NCI-H2227 treated with DMSO at 0.1 percent for 48 hours (cell line): Measurements from ENCODE around the gene CALU.

ENCODE experiments used
- DNase-seq: peaks from one replicate; lab custom pipeline; 2025; lab: John Stamatoyannopoulos, UW

Gene CALU

DNA sequence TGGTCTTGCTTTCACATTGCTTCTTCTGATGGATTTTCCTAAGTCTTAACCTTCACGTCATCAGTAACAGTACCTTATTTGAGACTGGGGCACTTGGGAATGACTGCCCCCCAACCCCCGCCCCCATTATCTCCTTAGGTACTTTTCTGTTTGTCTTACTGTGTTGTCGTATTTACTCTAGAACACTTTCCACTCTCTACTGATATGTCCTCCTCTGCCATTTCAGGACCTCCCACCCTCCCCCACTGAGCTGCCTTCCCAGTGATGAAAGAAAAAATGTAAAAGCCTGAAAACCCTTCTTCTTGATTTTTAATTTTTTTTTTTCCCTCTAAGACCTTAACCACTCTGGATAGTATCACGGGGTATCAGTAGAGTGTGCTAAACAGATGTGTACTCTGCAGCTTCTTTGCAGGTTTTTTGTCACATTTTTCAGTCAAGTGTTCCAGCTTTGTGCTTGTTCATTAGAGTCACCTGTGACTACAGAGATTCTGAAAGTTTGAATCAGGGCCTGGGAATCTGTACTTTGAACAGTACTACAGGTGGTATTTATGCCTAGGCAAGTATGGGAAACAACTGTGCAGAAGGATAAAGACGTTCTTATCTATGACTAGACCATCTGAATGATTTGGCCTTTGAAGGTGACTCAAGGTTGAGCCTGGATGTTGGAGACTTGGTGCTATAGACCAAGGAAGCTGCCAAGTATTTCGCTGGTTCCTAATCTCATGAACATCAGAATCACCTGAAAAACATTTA is 8.3 kb downstream of the CALU start:
- DNase-seq = no peak

DNA sequence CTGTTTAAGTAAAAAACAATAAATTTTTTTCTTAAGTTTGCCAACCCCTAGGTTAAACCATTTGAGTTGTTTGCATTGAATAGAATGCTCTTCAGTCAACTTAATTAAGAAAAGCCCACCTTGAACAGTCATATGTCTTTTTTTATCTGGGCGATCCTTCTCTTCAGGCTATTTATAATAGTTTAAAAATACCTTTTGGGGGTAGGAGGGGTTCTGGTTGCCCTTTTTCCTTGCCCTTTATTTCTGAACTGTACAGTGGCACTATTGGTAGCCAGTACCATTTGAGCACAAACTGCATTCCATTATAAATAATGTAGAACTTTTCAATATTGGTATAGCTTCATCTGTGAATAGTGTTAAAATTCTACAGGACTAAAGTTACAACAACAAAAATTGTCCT is 13.1 kb downstream of the CALU start:
- no peak for DNase-seq

DNA sequence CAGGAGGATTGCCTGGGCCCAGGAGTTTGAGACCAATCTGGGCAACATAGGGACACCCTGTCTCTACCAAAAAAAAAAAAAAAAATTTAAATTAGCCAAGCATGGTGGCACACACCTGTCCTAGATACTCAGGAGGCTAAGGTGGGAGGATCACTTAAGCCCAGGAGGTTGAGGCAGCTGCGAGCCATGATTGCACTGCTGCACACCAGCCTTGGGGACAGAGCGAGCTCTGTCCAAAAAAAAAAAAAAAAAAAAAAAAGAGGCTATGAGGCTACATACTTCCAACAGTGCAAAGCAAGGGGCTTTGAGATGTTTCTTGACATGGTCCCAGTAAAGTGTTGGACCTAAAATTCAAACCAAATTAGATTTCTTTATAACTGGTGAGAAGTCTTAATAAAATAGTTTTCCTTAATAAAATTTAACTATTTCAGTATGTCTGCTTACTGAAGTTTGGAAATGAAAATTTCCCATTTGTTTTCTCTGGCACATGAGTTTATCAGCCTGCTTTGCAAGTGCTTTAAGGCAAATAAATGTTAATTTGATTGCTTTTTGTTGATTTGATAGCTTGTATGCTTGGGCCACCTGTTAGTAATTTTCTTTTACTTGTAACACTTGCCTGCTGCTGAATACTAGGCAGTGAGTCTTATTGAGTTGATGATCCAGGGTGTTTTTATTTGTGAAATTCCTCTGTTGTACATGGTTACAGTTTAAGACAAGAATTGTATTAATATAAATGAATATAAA is 16.1 kb downstream of the CALU start:
- DNase-seq = no peak

DNA sequence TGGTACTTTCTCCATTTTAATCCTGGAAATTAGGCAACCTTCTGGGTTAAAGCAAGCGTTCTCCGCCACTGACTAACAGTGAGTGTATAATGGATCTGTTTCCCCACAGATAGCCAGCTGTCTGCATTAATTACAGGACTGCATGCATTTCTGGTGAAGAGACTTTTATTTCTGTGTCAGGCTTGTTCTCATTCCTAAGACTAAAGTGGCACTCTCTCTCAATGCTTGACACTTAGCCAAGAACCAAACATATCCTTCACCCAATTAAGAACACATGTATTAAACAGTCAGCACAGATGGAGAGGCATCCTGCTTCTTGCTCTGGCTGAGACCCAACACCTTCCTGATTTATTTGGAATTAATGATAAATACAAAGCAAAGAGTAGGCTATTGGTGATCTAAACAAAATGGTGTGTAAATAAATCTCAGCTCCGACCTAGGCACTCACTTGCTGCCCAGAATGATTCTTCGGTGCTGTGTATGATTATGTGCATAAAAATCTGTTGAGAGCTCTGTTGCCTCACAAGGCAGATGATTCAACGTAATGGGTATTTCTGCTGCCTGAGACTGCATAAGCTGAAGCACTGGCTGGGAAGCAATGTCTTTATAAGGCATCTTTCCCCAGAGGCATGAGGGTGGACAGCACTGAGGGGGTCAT is 16.8 kb downstream of the CALU start:
- no peak for DNase-seq

DNA sequence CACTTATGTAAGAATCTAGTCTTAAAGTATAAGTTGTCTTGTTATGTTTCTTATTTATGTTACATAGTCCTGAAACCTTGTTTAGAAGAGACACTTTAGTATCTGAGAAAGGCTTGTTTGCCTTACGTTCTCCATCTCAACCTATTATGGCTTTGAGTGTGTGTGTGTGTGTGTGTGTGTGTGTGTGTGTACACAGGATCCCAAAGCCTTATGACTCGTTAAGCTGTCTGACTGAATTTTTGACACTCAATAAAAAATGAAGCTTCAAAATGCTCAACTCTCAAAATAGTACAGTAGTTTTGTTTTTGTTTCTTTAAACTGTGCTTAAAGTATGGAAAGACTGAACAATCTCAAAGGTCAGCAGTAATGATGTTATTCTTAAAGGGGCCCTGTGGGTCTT is 18.0 kb downstream of the CALU start:
- DNase-seq = no peak

DNA sequence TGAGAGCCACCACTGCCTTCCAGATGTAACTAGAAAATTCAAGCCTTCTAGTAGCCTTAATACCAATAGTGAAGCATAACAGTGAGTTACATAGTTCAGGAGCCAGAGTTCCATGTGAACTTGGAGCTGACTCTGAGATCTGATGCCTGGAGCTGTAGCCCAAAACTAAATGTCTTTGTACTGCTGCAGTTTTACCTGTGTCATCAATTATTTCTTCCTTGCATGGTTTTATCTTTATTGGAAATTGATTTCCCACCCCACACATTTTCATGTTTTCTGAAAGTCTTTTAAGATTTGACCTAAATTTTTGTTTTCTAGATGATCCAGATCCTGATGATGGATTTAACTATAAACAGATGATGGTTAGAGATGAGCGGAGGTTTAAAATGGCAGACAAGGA is 19.4 kb downstream of the CALU start:
- DNase-seq = no peak

DNA sequence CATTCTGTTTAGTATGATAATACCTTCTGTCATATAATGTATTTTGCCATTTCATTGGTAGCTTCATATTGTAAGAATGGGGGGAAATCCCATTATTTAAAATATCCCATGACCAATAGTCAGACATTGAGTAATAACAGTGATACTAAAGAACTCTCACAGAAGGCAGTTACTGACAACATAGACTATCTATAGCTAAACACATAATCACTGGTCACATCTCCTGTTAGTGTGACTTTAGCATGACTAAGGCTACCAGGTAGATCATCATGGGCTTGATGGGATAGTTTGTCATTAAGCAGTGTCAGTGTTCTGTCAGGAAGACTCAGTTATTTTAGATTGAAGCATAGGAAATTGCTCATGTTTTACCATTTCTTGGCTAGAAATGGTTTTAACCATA is 20.1 kb downstream of the CALU start:
- DNase-seq = no peak

DNA sequence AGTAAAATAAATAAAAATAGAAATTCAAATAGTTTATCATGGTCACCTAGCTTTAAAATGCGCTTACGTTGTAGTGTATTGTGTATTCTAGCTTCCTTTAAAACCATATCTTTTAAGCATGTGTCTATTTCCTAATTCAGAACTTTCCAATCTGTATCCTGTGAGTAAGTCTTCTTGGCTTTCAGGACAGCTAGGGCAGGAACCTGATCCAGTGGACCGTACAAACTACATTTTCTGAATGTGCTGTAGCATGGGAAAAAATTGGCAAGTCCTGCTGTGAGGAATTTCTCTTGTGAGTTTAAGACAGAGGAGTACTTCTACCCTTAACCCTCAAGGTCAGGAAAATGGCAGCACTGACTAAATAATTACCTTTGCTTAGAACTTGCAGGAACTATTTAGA is 24.4 kb downstream of the CALU start:
- no peak for DNase-seq

DNA sequence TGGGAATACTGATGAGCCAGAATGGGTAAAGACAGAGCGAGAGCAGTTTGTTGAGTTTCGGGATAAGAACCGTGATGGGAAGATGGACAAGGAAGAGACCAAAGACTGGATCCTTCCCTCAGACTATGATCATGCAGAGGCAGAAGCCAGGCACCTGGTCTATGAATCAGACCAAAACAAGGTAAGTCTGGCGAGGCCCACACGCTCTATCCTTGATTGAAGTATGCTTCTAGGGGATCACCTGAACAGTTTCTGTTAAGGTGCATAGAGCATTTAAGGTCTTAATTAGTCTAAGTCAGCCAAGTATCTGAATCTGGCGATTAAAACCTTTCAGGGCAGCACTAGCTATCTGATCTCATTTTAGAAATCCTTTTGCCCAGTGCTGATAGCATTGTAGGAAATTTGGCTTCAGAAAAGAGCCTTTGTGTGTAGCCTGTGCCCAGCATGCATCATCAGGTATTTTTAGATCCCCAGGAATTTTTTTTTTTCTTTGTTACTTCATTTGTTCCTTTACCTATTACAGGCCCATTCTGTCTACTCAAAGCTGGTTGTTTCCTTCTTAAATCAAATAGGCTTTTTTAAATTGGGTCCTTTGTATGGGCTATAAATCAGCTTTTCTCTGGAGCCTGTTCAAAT is 28.4 kb downstream of the CALU start:
- no peak for DNase-seq

DNA sequence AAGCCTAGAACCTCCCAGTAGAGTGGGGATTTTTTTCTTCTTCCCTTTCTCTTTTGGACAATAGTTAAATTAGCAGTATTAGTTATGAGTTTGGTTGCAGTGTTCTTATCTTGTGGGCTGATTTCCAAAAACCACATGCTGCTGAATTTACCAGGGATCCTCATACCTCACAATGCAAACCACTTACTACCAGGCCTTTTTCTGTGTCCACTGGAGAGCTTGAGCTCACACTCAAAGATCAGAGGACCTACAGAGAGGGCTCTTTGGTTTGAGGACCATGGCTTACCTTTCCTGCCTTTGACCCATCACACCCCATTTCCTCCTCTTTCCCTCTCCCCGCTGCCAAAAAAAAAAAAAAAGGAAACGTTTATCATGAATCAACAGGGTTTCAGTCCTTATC is 31.1 kb downstream of the CALU start:
- DNase-seq = no peak

DNA sequence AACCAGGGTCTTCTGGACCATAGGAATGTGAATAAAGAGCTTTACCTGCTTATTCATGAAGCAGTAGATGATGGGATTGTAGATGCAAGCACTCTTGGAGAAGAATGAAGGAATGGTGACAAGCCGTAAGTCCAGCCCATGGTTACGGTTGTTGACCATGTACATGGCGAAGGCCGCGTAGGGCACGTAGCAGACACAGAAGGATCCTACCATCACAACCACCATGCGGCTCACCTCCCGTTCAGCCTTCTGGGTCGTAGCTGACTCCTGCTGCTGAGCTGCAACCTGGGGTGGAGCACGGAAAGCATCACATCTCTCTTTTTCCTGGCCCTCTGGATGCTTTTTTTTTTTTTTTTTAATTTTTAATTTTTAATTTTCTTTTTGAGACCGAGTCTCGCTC is 34.4 kb downstream of the CALU start:
- DNase-seq = no peak

DNA sequence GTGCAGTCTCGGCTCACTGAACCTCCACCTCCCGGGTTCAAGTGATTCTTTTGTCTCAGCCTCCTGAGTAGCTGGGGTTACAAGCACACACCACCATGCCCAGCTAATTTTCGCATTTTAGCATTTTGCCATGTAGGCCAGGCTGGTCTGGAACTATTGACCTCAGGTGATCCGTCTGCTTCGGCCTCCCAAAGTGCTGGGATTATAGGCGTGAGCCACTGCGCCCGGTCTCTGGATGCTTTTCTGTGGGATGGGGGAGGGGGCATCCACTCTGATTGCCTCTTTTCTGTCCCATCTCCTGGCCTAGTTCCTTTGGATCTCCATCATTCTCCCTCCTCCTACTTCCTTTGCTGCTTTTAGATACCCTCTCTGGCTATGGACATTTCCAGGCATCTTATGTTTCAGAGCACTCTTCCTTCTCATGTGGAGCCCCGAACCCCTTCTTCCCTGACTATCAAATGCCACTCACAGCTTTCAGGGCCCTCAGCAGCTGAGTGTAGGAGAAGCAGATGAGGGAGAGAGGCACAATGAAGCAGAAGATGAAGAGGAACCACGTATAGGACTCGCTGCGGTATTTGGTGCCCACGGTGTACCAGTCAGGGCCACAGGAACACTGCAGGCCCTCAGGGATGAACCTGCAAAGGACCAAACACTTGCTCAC is 35.0 kb downstream of the CALU start:
- no peak for DNase-seq

DNA sequence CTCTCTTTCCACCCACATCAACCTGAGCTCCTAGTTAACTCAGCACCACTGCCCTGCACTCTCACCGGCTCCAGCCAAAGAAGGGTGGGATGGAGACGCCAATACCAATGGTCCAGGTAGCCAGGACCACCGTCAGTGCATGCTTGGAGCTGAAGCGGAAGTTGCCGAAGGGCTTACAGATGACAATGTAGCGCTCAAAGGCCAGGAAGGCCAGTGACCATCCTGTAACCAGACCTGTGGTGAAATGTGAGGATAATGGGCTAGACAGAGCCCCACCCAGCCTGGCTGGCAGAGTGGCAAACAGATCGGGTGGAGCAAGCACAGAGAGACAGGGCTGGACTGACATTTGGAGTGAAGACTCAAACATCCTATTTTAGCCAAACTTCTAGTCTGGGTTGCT is 35.8 kb downstream of the CALU start:
- no peak for DNase-seq

DNA sequence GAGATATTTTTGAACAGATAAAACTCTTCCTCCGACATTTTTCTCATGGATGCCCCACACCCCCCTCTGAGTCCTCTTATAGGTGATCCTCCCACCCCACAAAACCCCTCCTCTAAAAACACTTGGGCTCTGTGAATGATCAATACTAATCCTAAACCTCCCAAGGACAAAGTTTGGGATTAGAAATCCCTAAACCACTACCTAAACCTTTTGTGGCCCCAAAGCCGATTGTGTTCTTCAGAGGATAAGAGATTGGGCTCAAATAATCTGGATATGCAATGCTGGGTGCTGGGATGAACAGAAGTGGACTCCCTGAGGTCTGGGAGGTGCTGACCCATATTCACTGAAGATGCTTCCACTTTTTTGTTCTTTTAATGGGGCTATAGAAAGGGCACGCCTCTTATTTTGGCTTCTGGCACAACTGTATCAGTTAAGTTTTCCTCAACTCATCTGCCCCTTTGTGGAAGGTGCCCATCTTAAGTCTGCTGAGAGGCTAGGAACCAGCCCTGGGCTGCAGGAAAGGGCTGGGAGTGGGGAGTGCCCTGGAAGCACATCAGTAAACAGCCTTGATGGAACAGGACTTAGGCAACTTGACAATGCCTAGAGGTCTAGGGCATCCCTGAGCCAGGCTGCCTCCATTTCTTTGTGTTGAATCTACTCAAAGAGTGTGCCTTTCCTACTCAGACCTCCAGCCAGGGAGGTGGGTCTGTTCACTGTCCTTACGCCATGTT is 36.8 kb downstream of the CALU start, which contains the start of gene OPN1SW:
OPN1SW (minus strand) TSS at position 51 of the 731 bp plus-strand sequence; CDS start at position 38, 13 bp downstream.
- DNase-seq = no peak

DNA sequence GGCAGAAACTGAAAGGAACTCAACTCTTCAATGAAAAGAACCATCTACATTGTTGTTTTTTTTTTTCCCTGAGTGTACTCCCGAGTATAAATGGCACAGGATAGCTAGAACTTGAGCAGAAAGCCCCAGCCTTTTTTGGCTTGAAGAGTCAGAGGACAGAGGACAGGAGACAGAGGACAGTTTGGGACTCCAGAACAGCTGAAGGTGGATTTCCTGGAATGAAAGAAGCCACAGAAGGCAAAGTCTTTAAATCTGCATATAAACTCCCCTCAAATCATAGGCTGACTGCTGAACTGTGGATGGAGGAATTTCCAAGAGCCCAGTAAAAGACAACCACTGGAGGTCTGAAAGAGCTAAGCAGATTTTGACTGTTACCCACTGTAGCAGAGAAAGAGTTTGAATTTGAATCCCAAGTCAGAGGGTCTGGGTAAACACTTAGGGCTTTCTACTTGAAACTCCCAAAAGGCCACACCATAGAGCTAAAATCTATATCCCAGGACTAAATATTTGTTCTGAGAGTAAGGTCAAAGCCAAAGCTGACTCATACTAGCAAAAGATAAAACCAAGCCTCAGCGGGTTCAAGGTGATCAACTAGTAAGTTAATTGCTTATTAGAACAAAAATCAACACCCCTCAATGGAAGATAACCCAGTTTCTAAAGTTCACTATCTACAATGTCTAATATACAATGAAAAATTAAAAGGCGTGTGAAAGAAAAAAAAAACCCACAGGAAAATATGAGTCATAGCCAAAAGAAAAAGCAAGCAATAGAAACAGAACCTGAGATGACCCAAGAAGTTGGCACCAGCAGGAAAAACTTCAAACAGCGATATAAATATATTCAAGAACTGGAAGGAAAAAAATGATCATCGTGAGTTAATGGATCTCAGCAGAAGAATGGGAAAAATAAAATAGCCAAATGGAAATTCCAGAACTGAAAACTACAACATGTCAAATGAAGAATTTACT is 38.3 kb downstream of the CALU start:
- no peak for DNase-seq

DNA sequence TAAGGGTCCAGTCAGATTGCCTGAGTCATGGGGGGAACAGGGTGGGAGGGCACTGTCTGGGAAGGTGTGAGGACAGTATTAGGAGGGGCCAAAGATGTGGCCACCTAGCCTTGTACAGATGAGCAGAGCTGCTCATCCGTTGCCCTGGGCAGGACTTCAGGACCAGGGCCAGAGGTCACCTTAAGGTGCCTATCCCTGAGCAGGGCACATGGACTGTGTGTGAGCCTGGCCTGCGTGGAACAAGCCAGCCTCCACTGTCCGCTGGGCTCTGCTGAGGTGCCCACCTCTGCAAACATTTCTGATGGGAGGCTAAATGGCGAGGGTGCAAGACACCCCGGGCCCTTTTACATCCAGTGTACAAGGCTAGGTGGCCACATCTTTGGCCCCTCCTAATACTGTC is 39.8 kb downstream of the CALU start:
- DNase-seq = no peak

DNA sequence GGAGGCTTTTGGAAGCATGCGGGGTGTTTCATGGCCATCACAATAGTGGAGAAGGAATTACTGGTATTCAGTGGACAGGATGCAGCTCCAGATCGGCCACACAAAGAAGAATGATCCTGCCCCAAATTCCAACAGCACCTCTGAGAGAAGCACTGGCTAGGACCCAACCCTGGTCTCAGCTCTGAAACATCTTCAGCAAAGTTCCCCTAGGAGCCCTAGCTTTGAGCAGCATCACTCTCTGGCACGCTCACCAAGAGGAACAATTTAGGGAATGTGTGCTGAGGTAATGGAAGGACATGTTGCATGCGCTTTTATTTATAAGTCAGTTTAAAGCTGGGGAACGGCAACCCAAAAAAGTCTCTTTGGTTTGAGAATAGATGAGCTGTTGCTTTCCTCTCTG is 42.0 kb downstream of the CALU start:
- no peak for DNase-seq

DNA sequence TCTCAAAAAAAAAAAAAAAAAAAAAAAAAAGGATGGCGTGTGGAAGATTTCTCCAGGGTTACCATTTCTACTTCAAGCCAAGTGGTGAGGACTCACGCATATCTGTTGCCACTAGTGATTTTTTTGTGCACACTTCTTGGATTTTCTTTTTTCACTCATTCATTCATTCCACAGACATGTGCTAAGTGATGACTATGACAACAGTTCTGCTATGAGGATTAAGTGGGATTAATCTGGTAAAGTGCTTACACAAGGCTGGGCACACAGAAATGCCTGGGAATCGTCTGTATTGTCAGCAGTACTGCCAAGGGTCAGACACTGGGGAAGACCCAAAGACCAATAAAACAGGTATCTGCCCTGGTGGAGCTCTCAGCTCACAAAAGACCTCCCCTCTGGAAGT is 42.7 kb downstream of the CALU start:
- no peak for DNase-seq

DNA sequence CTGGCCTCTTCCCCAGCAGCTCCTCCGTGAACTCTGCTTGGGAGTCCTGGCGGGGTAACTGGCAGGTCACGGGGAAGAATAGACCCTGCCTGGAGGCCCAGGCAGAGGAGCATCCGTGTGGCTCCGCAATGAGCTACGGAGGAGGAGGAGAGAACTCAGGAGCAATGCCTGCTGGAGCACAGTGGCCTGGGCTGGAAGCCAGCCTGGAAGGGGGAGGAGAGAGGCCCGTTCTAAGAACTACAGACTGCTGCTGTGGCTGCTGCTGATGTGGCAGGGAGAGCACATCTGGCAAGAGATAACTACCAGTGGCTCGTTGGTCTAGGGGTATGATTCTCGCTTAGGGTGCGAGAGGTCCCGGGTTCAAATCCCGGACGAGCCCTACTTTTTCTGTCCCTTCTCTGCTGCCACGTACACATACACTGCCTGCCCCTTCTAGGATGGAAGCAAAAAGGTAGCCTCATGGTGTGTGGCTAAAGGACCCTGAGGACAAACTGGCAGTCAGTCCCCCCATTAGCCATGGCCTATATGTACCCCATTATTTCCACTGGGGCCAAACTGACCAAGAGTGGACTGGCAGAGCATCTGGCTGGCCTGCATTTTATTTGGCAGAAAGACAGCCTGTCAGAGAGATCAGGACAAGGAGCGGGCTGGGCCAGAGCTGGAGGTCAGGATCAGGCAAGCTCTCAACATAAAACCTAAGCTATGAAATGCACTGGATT is 44.1 kb downstream of the CALU start:
- no peak for DNase-seq

DNA sequence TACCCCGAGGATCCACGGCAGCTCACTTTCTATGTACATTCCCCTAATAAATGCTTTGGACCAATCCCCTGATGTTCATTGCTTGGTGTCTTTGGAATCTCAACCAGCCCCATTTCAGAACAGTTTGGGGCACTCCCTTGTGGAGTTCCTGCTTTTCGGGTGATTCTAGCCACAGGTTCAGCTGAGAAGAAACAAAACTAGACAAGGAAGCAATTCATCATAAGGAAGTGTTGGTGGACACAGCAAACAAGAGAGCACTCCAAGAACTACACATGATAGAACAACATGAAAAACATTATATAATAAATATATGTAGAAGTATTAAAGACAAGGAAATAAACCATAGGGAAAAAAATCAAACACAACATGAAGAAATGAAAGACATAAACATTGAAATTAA is 46.6 kb downstream of the CALU start:
- DNase-seq = no peak
